Inflammatory macrophage treated with lipopolysaccharide for 4 hours (primary cell): ENCODE results near the gene EPHB1.

Experiments
- DNase-seq: peaks from one replicate; pipeline ENCODE4 v3.0.0-alpha.2; 2020

Gene EPHB1

DNA sequence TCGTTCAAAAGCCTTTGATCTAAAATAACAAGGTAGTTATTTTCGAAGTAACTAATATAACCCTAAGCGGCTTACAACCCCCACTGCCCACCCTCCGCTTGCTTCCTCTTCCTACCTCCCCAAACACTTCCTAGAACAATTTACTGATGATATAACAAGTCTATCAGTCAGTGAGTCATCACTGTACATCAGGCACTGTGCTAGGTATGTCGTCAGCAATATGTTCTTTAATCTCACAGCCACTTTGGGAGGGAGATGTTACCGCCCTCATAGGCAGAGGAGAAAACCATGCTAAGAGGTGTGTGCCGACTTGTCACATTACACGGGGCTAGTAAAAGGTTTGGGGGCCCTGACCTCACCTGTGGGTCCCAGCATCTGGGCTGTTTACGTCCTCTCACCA, 381.8 kb downstream of the EPHB1 start:
- DNase-seq = no peak

DNA sequence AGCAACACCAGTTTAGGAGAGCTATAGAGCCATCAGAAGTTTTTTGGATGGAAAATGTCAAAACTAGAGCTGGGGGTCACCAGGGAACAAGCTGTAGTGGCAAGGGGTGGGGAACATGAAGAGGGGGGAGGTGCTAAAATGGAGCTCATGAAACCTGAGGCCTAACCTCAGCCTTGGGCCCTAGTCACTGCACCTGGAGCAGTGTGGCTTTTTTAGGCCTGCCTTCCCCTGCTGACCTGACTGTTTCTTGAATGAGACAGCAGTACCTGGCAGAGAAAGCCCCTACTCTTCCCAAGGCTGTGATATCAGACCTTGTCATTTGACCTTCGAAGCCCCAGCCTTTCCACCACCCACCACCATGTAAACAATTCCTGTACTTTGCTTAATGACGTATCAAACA, 383.5 kb downstream of the EPHB1 start:
- no peak for DNase-seq

DNA sequence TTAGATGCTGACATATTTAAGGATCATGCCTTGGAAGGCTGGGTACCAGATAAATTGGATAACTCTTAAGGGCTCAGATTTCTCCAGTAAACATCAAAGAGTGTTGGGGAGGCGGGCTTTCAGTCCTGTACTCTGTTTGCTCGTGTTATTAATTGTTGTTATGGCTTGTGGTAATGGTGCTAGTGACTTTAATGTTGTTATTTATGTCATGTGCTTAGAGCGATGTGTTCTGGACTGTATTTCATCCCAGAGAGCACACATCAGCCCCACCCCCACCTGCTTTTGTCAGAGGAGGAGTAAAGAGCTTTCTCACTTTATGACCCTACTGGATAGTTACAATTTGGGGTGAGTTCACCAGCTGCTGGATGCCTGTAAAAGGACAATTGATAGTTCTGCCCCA, 386.3 kb downstream of the EPHB1 start:
- no peak for DNase-seq

DNA sequence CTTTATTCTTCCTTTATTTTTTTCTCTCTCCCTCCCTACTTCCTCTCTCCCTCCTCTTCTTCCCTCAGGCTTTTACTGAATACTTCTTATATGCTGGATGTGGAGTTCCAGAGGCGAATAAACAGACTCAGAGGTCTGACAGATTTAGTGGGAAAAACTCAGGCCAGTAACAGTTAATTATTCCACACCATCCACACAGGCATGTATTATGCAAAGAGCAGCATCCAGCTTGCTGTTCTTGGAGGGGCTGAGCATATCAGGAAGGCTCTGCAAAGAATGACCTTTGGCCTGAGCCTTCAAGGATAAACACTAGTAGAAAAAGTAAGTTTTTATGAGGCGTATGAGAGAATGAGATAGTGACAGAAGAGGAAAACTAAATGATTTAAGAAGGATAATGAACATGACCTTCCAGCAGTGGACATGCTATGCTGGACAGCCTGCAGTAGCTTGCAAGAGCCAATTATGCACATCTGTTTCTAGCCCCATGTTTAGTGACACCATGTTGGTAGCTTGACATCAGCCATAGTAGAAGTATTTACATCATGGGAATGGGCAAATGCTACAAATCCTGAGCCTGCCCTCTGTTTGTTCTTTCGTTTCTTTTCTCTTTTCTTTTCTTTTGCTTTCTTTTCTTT, 387.4 kb downstream of the EPHB1 start:
- DNase-seq = no peak

DNA sequence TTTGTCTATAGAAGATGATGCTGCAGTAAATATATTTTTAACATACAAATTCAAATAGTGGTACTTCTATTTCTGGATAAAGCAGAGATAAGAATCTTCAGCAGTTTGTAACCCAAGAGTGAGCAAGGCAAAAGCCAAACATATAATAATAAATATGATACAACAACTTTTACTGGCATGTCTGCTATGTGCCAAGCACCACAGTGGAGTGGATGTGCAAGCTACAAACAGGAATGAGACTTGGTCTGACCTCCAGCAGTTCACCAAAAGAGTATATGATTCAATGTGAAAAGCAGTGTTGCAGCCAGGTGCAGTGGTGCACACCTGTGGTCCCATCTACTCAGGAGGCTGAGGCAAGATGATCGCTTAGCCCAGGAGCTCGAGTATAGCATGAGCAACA, 395.6 kb downstream of the EPHB1 start:
- no peak for DNase-seq

DNA sequence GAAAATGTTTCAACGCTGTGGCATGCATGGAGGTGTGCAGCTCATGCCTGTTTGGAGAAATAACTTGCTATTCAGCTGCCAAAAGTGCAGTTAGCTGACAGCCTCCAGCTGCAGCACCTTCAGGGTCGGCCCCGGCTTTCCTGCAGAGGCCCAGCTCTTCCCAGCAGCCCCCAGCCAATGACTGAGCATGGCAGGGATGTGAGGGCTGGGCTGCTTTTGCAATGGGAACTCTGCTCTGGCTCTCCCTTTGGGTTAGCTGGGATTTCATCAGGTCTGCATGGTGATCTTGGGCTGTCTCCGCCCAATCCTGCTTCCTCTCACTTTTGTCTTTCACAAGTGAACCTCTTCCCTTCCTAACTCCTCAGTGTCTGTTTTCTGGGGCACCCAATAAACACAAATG, 396.6 kb downstream of the EPHB1 start:
- DNase-seq = no peak

DNA sequence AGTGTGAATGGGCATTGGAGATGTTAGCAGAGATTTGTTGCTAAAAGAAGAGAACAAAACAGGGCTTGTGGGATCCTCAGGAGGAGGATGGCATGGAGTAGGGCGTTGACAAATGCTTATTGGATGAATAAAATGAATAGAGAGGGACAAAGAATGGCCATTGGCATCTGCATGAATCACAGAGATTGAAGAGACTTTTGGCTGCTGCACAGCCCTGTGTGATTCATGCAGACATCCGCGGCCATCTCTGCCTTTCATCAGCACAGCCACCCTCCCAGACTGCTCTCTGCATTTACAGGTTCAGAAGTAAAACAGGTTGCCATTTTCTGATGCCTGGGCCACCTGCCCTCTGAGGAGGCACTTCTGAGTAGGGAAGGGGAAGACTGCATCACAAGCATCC, 397.9 kb downstream of the EPHB1 start:
- no peak for DNase-seq

DNA sequence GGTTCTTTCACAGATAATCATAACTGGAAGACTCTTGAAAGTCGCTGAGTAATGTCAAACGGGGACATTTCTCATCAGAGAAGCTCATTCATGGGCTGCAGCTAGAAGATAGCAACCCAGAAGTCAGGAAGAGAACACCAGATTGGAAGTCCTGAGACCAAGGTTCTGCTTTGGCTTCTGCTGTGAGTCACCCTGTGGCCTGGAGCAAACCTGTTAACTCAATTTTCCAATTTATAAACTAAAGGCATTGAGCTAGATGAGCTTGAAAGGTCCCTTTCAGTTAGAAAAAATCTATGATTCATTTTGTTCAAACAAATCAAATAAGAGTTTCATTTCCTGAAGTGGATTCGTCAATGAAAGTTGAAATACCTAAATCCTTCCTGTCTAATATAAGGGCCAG, 402.2 kb downstream of the EPHB1 start:
- no peak for DNase-seq

DNA sequence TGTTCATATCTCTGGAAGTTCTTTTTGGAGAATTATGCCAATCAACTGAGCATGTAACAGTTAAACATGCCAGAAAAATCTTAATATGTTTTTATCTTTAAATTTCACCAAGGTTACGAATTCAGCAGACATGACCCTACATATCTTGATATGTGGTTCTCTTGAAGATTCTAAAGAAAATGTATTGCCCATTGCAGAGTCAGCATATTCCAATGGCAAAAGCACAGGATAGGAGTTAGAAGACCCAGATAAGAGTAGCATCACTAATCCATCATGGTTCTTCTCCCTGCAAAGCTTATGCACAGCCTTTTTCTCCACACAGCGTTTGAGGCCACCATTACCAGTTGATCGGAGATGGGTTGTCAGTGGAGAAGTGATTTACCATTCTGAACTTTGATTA, 402.8 kb downstream of the EPHB1 start:
- DNase-seq = no peak

DNA sequence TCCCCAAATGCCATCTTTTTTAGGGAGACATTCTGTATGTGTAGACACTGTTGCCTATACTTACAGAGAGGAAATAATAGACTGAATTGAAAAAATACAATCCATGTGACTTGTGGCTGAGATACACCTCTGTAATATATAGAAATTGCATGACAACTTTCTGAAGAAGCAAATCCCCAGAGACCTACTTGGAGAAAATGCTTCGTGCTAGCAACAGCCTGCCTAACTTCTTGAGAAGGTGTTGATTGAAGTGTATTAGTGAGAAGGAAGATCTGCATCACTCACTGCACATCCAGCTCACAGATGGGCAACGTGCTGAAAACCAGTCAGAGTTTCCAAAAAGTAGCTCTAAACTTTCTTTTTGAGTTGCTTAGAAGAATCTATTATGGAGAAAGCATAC, 404.1 kb downstream of the EPHB1 start:
- DNase-seq = no peak

DNA sequence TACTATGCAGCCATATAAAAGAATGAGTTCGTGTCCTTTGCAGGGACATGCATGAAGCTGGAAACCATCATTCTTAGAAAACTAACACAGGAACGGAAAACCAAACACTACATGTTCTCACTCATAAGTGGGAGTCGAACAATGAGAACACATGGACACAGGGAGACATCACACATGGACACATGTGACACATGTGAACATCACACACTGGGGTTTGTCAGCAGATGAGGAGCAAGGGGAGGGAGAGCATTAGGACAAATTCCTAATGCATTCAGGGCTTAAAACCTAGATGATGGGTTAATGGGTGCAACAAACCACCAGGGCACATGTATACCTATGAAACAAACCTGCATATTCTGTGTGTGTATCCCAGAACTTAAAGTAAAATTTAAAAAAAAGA, 408.0 kb downstream of the EPHB1 start:
- no peak for DNase-seq

DNA sequence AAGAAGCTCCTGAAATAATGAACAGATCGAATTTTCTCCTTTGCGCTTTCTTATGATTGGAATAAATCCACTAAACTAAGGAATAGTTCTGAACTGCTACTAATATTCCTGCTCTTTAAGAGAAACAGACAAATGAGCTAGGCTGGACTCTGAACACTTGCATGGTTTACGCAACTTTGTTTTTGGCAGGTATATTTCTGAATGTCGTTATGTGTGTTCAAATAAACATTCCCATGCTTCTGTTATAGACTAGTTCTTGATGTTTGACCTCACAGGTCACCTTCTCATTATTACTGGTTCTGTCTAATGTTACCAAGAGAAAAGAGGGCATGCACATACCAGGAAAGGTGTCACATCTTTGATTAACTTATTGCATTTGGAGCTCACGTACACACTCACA, 418.2 kb downstream of the EPHB1 start:
- DNase-seq = no peak

DNA sequence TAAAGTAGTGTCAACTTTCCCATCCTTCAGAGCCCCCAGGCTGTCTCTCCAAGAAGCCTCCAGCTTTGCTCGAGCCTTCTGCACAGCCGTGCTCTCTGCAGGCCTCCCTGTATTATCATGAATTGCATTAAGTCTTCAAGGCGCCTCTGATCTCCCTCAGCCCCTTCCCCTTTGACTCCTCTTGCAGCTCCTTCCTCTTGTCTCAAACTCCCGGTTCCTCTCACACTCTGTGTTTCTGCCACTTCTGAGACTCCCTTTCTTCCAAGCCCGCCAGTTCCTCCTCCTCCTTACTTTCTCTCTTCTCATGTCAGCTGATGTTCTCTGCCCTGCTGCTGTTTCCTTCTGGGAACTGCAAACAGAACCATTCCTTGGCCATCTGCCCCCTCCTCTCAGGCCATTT, 418.8 kb downstream of the EPHB1 start:
- DNase-seq = no peak

DNA sequence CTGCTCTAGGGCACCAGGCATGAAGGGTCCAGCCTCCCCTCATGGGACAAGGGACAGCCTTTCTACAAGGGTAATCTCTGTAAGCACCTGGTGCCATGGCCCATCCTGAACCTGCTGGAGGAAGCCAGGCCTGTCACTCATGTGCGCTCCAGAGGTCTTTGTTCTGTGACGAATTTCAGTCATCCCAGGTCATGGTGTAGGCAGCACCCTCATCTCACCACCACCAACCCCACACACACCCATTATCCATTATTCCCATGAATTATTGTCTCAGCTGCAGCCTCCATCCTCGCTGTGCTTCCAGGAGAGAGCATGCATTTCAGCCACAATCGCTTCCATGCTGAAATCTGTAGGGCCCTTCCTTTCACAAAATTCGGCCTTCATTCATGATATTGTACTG, 419.3 kb downstream of the EPHB1 start:
- DNase-seq = no peak

DNA sequence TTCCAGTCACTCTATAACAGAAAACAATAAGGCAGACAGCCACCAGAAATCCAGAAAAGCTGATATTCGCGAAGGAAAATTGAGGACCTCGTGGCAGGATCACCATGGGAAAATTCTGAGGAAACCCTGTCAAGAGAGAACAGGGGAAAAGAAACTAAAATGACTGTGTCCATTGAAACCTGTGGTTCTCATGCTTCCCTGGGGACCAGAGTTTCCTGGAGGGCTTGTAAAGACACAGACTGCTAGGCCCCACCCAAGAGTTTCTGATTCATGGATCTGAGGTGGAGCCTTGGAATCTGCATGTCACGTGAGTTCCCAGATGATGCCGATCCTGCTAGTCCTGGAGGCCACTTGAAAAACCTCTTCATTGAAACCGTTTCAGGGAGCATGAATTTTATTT, 420.5 kb downstream of the EPHB1 start:
- no peak for DNase-seq

DNA sequence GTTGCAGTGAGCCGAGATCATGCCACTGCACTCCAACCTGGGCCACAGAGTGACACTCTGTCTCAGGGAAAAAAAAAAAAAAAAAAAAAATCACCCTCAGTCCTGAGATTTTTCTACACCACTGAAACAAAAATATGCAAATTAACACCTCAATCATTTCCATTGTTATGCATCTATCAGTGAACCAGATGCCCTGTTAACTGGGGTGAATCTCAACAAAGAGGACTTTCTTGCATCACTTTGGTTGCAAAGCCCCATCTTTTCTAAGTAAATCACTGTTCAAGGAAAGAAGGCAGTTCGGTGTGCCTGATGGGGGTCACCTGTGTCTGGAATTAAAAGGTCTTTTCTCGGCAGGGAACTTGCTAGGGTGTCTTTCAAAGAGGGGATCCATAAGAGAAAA, 421.6 kb downstream of the EPHB1 start:
- DNase-seq = no peak

DNA sequence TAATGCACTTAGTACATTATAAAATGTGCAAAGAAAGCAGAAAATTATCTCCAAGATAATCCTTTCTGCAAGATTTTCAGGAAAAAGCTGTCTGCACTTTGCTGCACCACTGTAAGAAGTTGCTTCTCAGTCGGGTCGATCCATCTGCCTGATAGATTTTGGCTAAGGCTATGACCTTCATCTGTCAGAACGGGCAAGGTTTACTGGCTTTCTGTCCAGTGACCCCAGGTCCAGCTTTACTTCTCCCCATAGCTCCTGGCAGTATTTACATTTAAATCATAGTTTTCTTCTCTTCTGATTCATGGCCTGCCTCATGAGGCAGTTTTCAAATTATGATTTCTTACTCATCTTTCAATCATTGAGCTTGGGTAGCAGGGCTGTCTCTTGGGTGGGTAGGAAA, 422.7 kb downstream of the EPHB1 start:
- no peak for DNase-seq

DNA sequence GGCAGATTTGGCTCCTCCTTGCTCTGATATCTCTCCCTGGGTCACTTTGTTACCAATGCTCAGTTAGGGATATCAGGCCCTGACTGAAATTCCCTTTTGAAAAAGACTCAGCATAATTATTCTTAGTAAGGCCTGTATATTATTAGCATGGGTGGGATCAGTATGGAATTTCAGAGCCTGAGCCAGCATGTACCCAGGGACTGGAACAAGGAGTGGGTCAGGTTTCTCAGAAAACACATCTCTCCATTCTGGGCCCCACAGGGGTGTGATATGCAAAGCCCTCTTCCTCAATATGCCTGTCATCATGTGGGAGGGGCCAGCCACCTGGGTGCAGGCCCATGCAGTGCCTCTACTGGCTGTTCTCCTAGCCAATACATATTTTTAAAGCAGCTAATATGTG, 423.2 kb downstream of the EPHB1 start:
- no peak for DNase-seq

DNA sequence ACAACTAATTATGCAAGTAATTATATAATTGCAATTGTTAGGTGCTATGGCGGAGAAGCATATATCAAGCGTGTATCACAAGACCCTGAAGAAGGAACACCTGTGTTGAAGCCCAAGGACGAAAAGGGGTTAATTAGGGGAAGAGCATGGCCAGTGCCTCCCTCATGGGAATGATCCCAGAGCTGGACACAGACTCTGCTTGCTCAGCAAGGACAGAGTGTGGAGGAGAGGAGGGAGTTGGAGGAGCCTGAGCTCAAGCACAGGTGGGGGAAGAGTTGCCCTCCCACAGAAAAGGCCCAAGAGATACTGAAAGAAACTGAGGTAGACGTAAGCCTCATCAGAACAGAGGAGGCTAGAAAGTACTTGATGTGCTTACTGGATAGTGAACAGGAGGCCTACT, 423.7 kb downstream of the EPHB1 start:
- no peak for DNase-seq

DNA sequence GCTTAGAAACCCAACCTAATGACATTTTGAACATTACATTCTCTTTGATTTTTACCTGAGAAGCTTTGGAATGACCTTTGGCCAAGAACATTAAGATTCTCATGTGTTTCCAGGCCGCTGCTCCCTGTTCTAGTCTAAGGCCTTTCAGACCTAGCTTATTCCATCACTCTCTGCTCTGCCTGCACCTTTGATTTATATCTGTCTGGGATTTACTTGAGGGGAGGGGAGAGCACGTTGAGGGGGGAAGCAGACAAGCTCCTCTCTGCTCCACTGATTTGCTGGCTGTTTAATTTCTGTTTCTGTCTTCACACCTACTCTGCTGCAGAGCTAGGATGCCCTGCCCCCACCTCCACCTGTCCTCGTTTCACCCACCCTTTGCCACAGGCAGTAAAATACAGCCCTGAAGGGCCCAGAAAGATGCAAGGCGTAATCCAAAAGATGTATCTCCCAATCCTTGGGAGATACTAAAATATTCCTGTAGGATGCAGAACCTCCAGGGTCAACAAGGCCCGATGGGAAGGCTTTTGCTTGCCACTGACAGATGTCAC, 429.8 kb downstream of the EPHB1 start:
- no peak for DNase-seq

DNA sequence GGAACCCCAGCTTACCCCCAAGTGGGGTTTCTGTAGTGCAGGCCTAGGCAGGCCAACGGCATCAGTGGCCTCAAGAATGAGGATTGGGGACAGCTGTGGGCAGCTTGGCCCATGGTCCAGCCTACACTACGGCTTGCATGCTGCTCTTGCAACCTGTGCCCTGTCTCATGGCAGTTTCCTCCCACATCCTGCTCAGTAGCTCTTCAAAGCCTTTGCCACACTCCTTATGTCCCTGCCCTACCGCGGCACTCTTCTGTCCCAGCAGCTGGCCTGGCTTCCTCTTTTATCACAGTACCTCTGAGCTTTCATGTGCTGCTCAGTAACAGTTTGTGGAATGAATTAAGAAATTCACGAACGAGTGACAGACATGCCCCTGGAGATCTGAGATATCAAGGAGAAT, 431.0 kb downstream of the EPHB1 start:
- peak; percentile 10 for DNase-seq

DNA sequence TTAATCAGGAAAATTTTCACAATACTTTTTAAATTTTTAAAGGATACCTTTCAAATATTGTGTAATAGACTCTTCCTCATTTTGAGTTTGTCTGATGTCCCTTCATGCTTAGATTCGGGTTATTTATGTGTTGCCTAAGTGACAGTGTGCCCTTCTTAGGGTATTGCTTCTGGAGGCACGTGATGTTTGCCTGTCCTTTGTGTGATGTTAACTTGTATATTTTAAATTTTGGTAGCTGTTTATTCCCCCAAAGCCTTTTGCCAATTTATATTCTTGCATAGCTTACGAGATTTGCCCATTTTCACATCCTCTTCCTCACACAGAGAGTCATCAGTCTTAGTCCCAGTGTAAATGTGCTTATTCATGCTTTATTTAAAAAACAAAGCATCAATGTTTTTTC, 433.1 kb downstream of the EPHB1 start:
- peak; percentile 59 for DNase-seq

DNA sequence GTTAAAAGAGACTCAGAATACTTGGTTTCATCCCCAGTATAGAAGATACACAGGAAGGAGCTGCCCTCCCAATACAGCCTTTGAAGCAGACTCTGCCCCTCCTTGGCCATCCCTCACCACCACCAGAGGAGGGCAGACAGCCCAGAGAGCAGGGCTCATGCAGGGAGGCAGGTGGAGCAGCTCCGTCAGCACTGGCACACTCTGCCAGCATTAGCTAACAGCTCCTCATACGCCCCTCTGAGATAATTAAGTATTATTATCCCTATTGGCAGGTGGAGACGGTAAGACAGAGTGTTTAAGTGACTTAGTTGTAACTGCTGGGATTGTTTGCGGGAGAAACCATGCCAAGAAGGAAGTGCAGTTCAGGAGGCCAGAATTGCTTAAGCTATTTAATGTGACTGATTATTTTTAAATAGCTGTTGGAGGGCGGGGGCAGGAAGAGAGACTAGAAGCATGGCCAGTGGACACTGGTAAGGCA, 434.0 kb downstream of the EPHB1 start:
- DNase-seq = peak; percentile 39

DNA sequence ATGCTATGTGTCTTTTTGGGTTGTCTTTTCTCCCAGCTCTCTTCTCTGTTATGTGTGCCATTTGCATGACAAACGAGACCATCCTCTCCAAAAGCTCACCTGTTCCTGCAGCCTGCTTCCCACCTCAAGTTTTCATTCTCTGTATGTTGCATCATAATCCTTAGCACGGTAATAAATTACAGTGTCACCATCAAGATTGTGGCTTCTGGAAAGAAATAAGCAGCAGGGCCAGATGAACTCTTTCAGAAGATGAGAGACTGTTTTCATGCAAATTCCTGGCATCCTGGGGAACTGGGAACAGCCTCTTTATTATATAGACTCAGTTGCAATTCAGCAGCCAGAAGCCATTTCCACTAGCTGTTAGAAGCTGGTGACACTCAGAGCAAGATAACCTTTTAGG, 436.7 kb downstream of the EPHB1 start:
- DNase-seq = no peak

DNA sequence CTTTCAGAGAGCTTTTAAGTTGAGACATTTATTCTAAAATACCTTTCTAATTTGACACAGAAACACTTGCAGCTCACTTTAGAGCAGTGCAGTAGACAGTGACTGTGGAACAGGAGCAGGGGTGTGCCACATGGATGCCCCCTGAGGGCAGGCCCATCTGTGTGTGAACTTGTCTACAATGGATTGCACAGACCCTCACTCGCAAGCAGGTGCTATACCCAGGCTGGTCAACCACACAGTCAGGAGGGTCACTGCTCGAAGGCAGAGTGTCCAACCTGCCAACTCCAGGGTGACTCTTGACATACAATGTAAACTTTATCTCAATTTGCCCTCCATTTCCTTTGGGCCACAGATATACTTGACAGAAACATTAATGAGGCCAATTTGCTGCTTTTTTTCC, 437.2 kb downstream of the EPHB1 start:
- DNase-seq = no peak
